Measurements from ENCODE around the gene SEC31A. TPM values are rescaled to one million over a fixed set of nuclear protein-coding genes. Genes with fewer than 3 reads are reported as not detected.

Gene SEC31A
- total RNA-seq, 1 donor from 2014 or later: 137 TPM

DNA sequence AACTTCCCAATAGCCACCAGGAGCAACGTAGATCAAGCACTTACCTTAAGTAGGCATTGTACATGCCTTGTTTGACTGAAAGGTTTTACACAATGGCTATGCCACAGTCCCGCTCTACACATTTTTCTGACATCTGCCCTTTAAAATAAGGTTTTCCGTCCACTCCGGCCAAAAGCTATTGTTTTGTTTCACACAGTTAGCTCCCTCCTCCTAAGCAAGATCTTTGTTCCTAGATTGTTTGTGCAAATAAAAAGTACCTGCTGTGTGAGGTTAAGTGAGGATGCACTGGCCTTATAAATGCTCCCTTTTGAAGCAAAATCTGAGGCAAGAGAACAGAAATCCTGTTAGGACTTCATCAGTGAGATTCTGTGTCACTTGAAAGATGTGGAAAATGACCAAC lies 104.1 kb downstream of the SEC31A start:
- Mint-ChIP-seq H3K4me1 (peaks cover 61% of the 10 kb centered on the region), H3K9me3 (no peaks in the 10 kb centered on the region), H3K27ac (ENCODE audit: unreplicated experiment) (no peak overlapping the region), H3K27me3 (ENCODE audit: low read depth) (no peaks in the 10 kb centered on the region), H3K36me3 (ENCODE audit: low read depth) (no peaks in the 10 kb centered on the region), H3K4me3 (peak overlapping the region; percentile 6)
- no peak for DNase-seq (ENCODE audit: low read depth, low spot score)
- TF ChIP-seq, protein P1, sequence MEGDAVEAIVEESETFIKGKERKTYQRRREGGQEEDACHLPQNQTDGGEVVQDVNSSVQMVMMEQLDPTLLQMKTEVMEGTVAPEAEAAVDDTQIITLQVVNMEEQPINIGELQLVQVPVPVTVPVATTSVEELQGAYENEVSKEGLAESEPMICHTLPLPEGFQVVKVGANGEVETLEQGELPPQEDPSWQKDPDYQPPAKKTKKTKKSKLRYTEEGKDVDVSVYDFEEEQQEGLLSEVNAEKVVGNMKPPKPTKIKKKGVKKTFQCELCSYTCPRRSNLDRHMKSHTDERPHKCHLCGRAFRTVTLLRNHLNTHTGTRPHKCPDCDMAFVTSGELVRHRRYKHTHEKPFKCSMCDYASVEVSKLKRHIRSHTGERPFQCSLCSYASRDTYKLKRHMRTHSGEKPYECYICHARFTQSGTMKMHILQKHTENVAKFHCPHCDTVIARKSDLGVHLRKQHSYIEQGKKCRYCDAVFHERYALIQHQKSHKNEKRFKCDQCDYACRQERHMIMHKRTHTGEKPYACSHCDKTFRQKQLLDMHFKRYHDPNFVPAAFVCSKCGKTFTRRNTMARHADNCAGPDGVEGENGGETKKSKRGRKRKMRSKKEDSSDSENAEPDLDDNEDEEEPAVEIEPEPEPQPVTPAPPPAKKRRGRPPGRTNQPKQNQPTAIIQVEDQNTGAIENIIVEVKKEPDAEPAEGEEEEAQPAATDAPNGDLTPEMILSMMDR (conservative IDR thresholded peaks at IDR 0.05): no peak

DNA sequence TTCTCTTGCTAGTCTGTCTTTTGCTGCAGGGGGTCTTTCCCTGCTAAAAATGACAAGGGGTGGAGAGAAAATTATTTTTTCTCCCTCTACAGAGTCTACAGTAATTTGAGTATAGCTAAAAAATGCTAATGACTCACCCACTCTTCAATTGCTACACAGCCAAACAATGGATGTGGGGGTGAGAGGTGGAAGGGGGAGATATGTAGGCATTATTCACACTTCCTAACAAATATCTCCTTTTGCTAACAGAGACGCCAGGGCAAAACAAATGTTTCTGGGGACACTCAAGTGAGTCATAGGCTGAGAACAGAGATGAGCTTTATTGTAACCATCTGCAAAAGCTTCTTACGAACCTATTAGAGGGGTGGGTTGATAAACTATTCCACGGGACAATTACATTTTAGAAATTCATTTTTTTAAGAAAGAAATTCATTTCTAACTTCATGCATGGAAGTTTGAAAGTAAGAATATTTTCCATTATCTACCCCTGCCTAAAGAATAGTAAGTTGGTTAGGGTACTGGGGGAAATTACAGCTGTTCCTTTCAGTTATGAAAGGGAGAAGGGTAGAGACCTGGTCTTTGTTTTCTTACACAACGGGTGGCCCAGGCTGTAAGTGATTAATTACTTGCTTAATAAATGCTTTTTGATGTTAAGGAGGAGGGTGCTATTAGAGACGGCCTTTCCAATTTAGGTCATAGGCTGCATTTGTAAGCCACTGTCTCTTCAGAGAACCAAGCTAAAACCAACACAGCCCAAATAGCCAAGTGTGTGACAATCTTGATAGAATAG lies 105.1 kb downstream of the SEC31A start:
- H3K36me3 Mint-ChIP-seq (ENCODE audit: low read depth): no peaks in the 10 kb centered on the region
- no peaks in the 10 kb centered on the region for H3K9me3 Mint-ChIP-seq
- TF ChIP-seq, protein P1 (conservative IDR thresholded peaks at IDR 0.05): no peak
- no peak for DNase-seq (ENCODE audit: low read depth, low spot score)
- no peak overlapping the region for H3K27ac Mint-ChIP-seq (ENCODE audit: unreplicated experiment)
- peaks cover 53% of the 10 kb centered on the region for H3K4me1 Mint-ChIP-seq
- no peaks in the 10 kb centered on the region for H3K27me3 Mint-ChIP-seq (ENCODE audit: low read depth)
- H3K4me3 Mint-ChIP-seq: peak overlapping the region; percentile 9

DNA sequence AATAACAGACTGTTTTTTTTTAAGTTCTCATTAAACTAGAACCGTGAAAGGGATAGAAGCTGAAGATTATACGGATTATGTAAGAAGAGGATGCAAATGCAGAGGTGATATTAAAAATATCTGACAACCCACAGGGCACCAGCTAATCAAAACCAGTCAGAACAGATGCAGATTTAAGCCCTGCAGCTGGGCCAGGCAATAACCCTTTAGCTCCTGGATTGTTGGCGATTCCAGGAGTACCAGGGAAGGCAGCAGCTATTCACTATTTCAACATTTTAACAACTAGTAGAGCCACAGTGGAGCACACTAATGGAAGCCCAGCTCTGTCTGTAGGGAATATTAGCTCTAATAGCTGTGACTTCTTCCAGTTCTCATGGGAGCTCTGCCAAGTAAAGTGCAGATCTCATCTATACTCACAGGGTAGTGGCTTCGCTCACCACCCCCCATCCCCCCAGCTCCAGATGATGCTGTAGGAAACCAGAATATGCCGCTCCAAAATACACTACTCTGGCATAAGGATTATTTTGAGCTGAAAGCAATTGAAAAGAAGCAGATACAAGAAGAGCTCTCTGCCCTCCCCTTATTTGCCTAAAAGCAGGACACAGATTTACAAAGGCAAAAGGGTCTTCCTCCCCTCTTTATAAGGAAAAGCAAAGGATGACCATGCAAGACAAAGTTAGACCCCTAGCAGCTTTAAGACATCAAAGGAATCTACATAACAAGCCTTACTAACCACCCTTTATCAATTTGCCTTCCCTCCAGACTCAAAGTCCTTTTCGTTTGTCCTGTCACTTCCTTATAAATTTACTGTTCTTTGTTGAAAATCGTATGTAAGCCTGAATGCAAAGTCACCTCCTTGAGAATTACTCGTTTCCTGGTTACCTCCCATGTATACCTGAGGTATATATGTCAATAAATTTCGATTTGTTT lies 106.0 kb downstream of the SEC31A start:
- H3K9me3 Mint-ChIP-seq: no peaks in the 10 kb centered on the region
- H3K27ac Mint-ChIP-seq (ENCODE audit: unreplicated experiment): peak overlapping the region; percentile 55
- H3K4me3 Mint-ChIP-seq: peak overlapping the region; percentile 59
- no peaks in the 10 kb centered on the region for H3K27me3 Mint-ChIP-seq (ENCODE audit: low read depth)
- no peak for DNase-seq (ENCODE audit: low read depth, low spot score)
- no peaks in the 10 kb centered on the region for H3K36me3 Mint-ChIP-seq (ENCODE audit: low read depth)
- H3K4me1 Mint-ChIP-seq: peaks cover 48% of the 10 kb centered on the region
- TF ChIP-seq, protein P1 (conservative IDR thresholded peaks at IDR 0.05): no peak

DNA sequence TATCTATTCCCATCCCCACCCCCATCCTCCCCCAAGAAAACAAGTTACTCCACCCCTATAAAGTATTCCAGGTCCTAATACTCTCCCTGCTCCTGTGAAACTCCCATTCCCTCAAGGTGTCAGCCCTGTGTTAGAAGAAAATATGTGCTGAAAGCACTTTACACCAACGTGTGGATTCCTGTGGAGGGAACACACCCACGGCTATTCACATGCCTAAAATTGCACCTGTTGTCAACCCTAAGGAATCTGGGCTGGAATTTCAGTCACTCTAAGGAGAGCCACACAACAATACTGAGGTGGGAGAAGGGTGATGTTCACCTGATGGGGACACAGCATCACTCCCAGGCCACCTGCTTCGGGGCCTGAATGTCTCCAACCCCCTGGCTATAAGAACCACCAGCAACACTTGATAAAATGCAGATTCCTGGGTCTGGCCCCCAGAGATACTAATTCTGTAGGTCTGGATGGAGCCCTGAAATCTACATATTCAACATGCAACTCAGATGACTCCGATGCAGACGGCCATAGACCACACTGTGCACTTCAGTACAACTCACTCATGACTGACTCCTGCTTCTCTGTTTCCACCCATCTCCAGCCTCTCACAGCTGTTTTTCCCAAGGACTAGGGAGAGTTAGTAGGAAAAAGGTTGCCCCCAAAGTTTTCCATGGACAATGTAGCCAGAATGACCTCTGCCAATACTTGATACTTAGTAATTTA lies 108.2 kb downstream of the SEC31A start:
- H3K4me3 Mint-ChIP-seq: no peak overlapping the region
- no peaks in the 10 kb centered on the region for H3K27me3 Mint-ChIP-seq (ENCODE audit: low read depth)
- TF ChIP-seq, protein P1 (conservative IDR thresholded peaks at IDR 0.05): no peak
- H3K4me1 Mint-ChIP-seq: peaks cover 36% of the 10 kb centered on the region
- DNase-seq (ENCODE audit: low read depth, low spot score): no peak
- no peaks in the 10 kb centered on the region for H3K9me3 Mint-ChIP-seq
- no peaks in the 10 kb centered on the region for H3K36me3 Mint-ChIP-seq (ENCODE audit: low read depth)
- H3K27ac Mint-ChIP-seq (ENCODE audit: unreplicated experiment): no peak overlapping the region

DNA sequence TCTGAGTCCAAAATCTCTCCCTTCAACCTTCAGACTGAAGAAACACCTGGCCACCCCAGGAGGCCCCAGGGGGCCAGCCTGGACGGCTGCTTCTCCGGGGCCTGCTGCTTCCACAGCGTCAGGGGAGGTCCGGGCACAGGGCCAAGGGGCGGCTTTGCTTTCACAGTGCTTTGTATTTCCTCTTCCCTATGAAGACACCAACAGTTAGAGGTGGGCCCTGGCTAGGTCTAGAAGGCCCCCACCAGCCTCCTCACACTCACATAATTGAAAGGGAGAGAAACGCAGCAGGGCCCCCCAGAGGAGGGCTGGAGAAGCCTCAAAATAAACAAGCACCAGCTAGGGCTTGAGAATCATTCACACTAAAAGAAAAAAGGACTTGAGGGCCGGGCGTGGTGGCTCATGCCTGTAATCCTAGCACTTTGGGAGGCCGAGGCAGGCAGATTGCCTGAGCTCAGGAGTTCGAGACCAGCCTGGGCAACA lies 110.2 kb downstream of the SEC31A start:
- no peak for DNase-seq (ENCODE audit: low read depth, low spot score)
- no peaks in the 10 kb centered on the region for H3K9me3 Mint-ChIP-seq
- H3K27me3 Mint-ChIP-seq (ENCODE audit: low read depth): no peaks in the 10 kb centered on the region
- no peak overlapping the region for H3K4me3 Mint-ChIP-seq
- peaks cover 24% of the 10 kb centered on the region for H3K4me1 Mint-ChIP-seq
- no peak overlapping the region for H3K27ac Mint-ChIP-seq (ENCODE audit: unreplicated experiment)
- TF ChIP-seq, protein P1 (conservative IDR thresholded peaks at IDR 0.05): no peak
- no peaks in the 10 kb centered on the region for H3K36me3 Mint-ChIP-seq (ENCODE audit: low read depth)
